ENCODE data around the gene ATP6V1C2. TPM values are rescaled to one million over a fixed set of nuclear protein-coding genes. Genes with fewer than 3 reads are reported as not detected.

The ATP6V1C2 gene
- total RNA-seq, 5 donors from 2014 or later (not counting 1 experiment from before 2014, with no cell fraction given): 0.36 TPM; not detected in 4

- H3K27ac Mint-ChIP-seq: no peak overlapping the region
- H3K36me3 Mint-ChIP-seq: no peaks in the 10 kb centered on the region
- Histone ChIP-seq H3K4me1 (ENCODE audit: control insufficient read depth in 1 of 2, extremely low read depth in 1 of 2, insufficient read depth in 2 of 2, low read length in 2 of 2) (peaks cover 0 to 13% of the 10 kb centered on the region in 2 experiments), H3K27me3 (replicated peaks in 1 of 2; ENCODE audit: control insufficient read depth in 2 of 2, extremely low read depth in 1 of 2, insufficient read depth in 2 of 2, low read length in 1 of 2) (peaks cover 6 to 50% of the 10 kb centered on the region in 2 experiments), H3K36me3 (ENCODE audit: control insufficient read depth in 2 of 2, extremely low read depth in 1 of 2, insufficient read depth in 1 of 2, low read length in 1 of 2) (no peaks in the 10 kb centered on the region), H3K4me3 (ENCODE audit: control insufficient read depth in 1 of 2, extremely low read depth in 1 of 2, low read length in 1 of 2) (peak overlapping the region; percentile 15 to 42), H3K27ac (ENCODE audit: low read length) (no peak overlapping the region), H3K9me3 (no peaks in the 10 kb centered on the region)
- peaks cover 38 to 58% of the 10 kb centered on the region in 2 donors for H3K27me3 Mint-ChIP-seq
- no peaks in the 10 kb centered on the region for H3K9me3 Mint-ChIP-seq
- peak overlapping the region; percentile 42 to 51 (median 51) for H3K4me3 Mint-ChIP-seq
- ChIA-PET CTCF (interaction anchor here in 1 of 2 donors (0.5 kb wide), 1 partner anchor 575 kb away, joined by 3 read pairs; no protein-coding TSS in a partner anchor), POLR2A (no interaction called here)
- peaks cover 0 to 18% (median 16%) of the 10 kb centered on the region in 3 donors for H3K4me1 Mint-ChIP-seq
- ATAC-seq (replicated peaks in 1 of 4): no peak
- no CpG with 5 or more reads among the region's 7 CpGs for WGBS (ENCODE audit: insufficient coverage)
- DNase-seq: no peak
These were observed 909 bp downstream of the ATP6V1C2 start for GRCh38 chr2:10722252-10722825.

- WGBS (ENCODE audit: insufficient coverage): 78% methylated on average over 5 of the region's 9 CpGs
- Histone ChIP-seq H3K4me1 (ENCODE audit: control insufficient read depth in 1 of 2, extremely low read depth in 1 of 2, insufficient read depth in 2 of 2, low read length in 2 of 2) (no peaks in the 10 kb centered on the region), H3K9me3 (no peaks in the 10 kb centered on the region), H3K36me3 (ENCODE audit: control insufficient read depth in 2 of 2, extremely low read depth in 1 of 2, insufficient read depth in 1 of 2, low read length in 1 of 2) (no peaks in the 10 kb centered on the region), H3K27ac (ENCODE audit: low read length) (no peak overlapping the region), H3K27me3 (replicated peaks in 1 of 2; ENCODE audit: control insufficient read depth in 2 of 2, extremely low read depth in 1 of 2, insufficient read depth in 2 of 2, low read length in 1 of 2) (peaks cover 4% of the 10 kb centered on the region in 2 experiments), H3K4me3 (ENCODE audit: control insufficient read depth in 1 of 2, extremely low read depth in 1 of 2, low read length in 1 of 2) (no peak overlapping the region)
- peak overlapping the region in 1 of 2 donors; percentile 43 for H3K27ac Mint-ChIP-seq
- no peak overlapping the region for H3K4me3 Mint-ChIP-seq
- H3K4me1 Mint-ChIP-seq: no peaks in the 10 kb centered on the region
- POLR2A ChIA-PET: interaction anchor here in 1 of 2 donors (0.7 kb wide), 1 partner anchor 965 kb away, joined by 5 read pairs; no protein-coding TSS in a partner anchor
- no peak for DNase-seq
- H3K36me3 Mint-ChIP-seq: no peaks in the 10 kb centered on the region
- H3K27me3 Mint-ChIP-seq: peaks cover 6 to 10% of the 10 kb centered on the region in 2 donors
- H3K9me3 Mint-ChIP-seq: no peaks in the 10 kb centered on the region
- no peak for ATAC-seq (replicated peaks in 1 of 4)
- CTCF ChIA-PET: no interaction called here
These were observed 11.6 kb downstream of the ATP6V1C2 start for GRCh38 chr2:10732924-10733565.

GRCh38 chr2:10733566-10733925 lies 12.1 kb downstream of the ATP6V1C2 start:
- no peaks in the 10 kb centered on the region for H3K9me3 Mint-ChIP-seq
- WGBS (ENCODE audit: insufficient coverage): 68% methylated on average over 6 of the region's 6 CpGs
- ATAC-seq (replicated peaks in 1 of 4): no peak
- ChIA-PET CTCF (no interaction called here), POLR2A (no interaction called here)
- Histone ChIP-seq H3K36me3 (ENCODE audit: control insufficient read depth in 2 of 2, extremely low read depth in 1 of 2, insufficient read depth in 1 of 2, low read length in 1 of 2) (no peaks in the 10 kb centered on the region), H3K9me3 (no peaks in the 10 kb centered on the region), H3K4me3 (ENCODE audit: control insufficient read depth in 1 of 2, extremely low read depth in 1 of 2, low read length in 1 of 2) (no peak overlapping the region), H3K27ac (ENCODE audit: low read length) (no peak overlapping the region), H3K4me1 (ENCODE audit: control insufficient read depth in 1 of 2, extremely low read depth in 1 of 2, insufficient read depth in 2 of 2, low read length in 2 of 2) (no peaks in the 10 kb centered on the region), H3K27me3 (replicated peaks in 1 of 2; ENCODE audit: control insufficient read depth in 2 of 2, extremely low read depth in 1 of 2, insufficient read depth in 2 of 2, low read length in 1 of 2) (peaks cover 4 to 8% of the 10 kb centered on the region in 2 experiments)
- H3K27ac Mint-ChIP-seq: no peak overlapping the region
- H3K27me3 Mint-ChIP-seq: peaks cover 6 to 10% of the 10 kb centered on the region in 2 donors
- H3K4me1 Mint-ChIP-seq: no peaks in the 10 kb centered on the region
- H3K4me3 Mint-ChIP-seq: no peak overlapping the region
- H3K36me3 Mint-ChIP-seq: no peaks in the 10 kb centered on the region
- no peak for DNase-seq

GRCh38 chr2:10733980-10734379 lies 12.6 kb downstream of the ATP6V1C2 start:
- 85% methylated on average over 4 of the region's 5 CpGs for WGBS (ENCODE audit: insufficient coverage)
- Histone ChIP-seq H3K27ac (ENCODE audit: low read length) (no peak overlapping the region), H3K36me3 (ENCODE audit: control insufficient read depth in 2 of 2, extremely low read depth in 1 of 2, insufficient read depth in 1 of 2, low read length in 1 of 2) (no peaks in the 10 kb centered on the region), H3K4me3 (ENCODE audit: control insufficient read depth in 1 of 2, extremely low read depth in 1 of 2, low read length in 1 of 2) (no peak overlapping the region), H3K27me3 (replicated peaks in 1 of 2; ENCODE audit: control insufficient read depth in 2 of 2, extremely low read depth in 1 of 2, insufficient read depth in 2 of 2, low read length in 1 of 2) (peaks cover 4 to 10% of the 10 kb centered on the region in 2 experiments), H3K9me3 (no peaks in the 10 kb centered on the region), H3K4me1 (ENCODE audit: control insufficient read depth in 1 of 2, extremely low read depth in 1 of 2, insufficient read depth in 2 of 2, low read length in 2 of 2) (no peaks in the 10 kb centered on the region)
- Mint-ChIP-seq H3K36me3 (no peaks in the 10 kb centered on the region), H3K4me1 (no peaks in the 10 kb centered on the region), H3K9me3 (no peaks in the 10 kb centered on the region), H3K27me3 (peaks cover 6 to 10% of the 10 kb centered on the region in 2 donors), H3K27ac (no peak overlapping the region), H3K4me3 (no peak overlapping the region)
- ATAC-seq (replicated peaks in 1 of 4) (no peak), DNase-seq (no peak)
- POLR2A ChIA-PET: no interaction called here
- CTCF ChIA-PET: no interaction called here

GRCh38 chr2:10738192-10738591 lies 16.8 kb downstream of the ATP6V1C2 start:
- ChIA-PET CTCF (no interaction called here), POLR2A (no interaction called here)
- Histone ChIP-seq H3K9me3 (no peaks in the 10 kb centered on the region), H3K4me3 (ENCODE audit: control insufficient read depth in 1 of 2, extremely low read depth in 1 of 2, low read length in 1 of 2) (no peak overlapping the region), H3K27me3 (replicated peaks in 1 of 2; ENCODE audit: control insufficient read depth in 2 of 2, extremely low read depth in 1 of 2, insufficient read depth in 2 of 2, low read length in 1 of 2) (peaks cover 2 to 10% of the 10 kb centered on the region in 2 experiments), H3K4me1 (ENCODE audit: control insufficient read depth in 1 of 2, extremely low read depth in 1 of 2, insufficient read depth in 2 of 2, low read length in 2 of 2) (no peaks in the 10 kb centered on the region), H3K36me3 (ENCODE audit: control insufficient read depth in 2 of 2, extremely low read depth in 1 of 2, insufficient read depth in 1 of 2, low read length in 1 of 2) (no peaks in the 10 kb centered on the region), H3K27ac (ENCODE audit: low read length) (no peak overlapping the region)
- Mint-ChIP-seq H3K27ac (no peak overlapping the region), H3K9me3 (no peaks in the 10 kb centered on the region), H3K27me3 (peaks cover 5 to 10% of the 10 kb centered on the region in 2 donors), H3K4me1 (no peaks in the 10 kb centered on the region), H3K4me3 (no peak overlapping the region), H3K36me3 (no peaks in the 10 kb centered on the region)
- ATAC-seq (replicated peaks in 1 of 4): no peak
- no peak for DNase-seq
- WGBS (ENCODE audit: insufficient coverage): 97% methylated on average over 3 of the region's 6 CpGs

- H3K27me3 Mint-ChIP-seq: peaks cover 0 to 4% of the 10 kb centered on the region in 2 donors
- H3K4me3 ChIP-seq (ENCODE audit: control insufficient read depth in 1 of 2, extremely low read depth in 1 of 2, low read length in 1 of 2): no peak overlapping the region
- CTCF ChIA-PET: no interaction called here
These were observed 18.8 kb downstream of the ATP6V1C2 start for GRCh38 chr2:10740226-10740625.

More at GRCh38 chr2:10740226-10740625, 18.8 kb downstream of the ATP6V1C2 start:
- DNase-seq (no peak), ATAC-seq (replicated peaks in 1 of 4) (no peak)
- Mint-ChIP-seq H3K4me3 (no peak overlapping the region), H3K9me3 (no peaks in the 10 kb centered on the region), H3K36me3 (no peaks in the 10 kb centered on the region), H3K27ac (no peak overlapping the region), H3K4me1 (no peaks in the 10 kb centered on the region)
- H3K9me3 ChIP-seq: no peaks in the 10 kb centered on the region
- POLR2A ChIA-PET: interaction anchor here in 1 of 2 donors (0.7 kb wide), 1 partner anchor 347 kb away, joined by 3 read pairs; no protein-coding TSS in a partner anchor
- WGBS (ENCODE audit: insufficient coverage): 83% methylated on average over 2 of the region's 3 CpGs
- no peaks in the 10 kb centered on the region for H3K36me3 ChIP-seq (ENCODE audit: control insufficient read depth in 2 of 2, extremely low read depth in 1 of 2, insufficient read depth in 1 of 2, low read length in 1 of 2)
- H3K27ac ChIP-seq (ENCODE audit: low read length): no peak overlapping the region
- peaks cover 0 to 10% of the 10 kb centered on the region in 2 experiments for H3K27me3 ChIP-seq (replicated peaks in 1 of 2; ENCODE audit: control insufficient read depth in 2 of 2, extremely low read depth in 1 of 2, insufficient read depth in 2 of 2, low read length in 1 of 2)
- H3K4me1 ChIP-seq (ENCODE audit: control insufficient read depth in 1 of 2, extremely low read depth in 1 of 2, insufficient read depth in 2 of 2, low read length in 2 of 2): no peaks in the 10 kb centered on the region

Measured in T-cell (primary cell).